Measurements from ENCODE around the gene HOPX.

Gene HOPX

GRCh38 chr4:56618734-56619133, 62.4 kb downstream of the HOPX start:
- TF ChIP-seq, protein P1, sequence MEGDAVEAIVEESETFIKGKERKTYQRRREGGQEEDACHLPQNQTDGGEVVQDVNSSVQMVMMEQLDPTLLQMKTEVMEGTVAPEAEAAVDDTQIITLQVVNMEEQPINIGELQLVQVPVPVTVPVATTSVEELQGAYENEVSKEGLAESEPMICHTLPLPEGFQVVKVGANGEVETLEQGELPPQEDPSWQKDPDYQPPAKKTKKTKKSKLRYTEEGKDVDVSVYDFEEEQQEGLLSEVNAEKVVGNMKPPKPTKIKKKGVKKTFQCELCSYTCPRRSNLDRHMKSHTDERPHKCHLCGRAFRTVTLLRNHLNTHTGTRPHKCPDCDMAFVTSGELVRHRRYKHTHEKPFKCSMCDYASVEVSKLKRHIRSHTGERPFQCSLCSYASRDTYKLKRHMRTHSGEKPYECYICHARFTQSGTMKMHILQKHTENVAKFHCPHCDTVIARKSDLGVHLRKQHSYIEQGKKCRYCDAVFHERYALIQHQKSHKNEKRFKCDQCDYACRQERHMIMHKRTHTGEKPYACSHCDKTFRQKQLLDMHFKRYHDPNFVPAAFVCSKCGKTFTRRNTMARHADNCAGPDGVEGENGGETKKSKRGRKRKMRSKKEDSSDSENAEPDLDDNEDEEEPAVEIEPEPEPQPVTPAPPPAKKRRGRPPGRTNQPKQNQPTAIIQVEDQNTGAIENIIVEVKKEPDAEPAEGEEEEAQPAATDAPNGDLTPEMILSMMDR (IDR thresholded peaks at IDR 0.05), result no peak

DNA sequence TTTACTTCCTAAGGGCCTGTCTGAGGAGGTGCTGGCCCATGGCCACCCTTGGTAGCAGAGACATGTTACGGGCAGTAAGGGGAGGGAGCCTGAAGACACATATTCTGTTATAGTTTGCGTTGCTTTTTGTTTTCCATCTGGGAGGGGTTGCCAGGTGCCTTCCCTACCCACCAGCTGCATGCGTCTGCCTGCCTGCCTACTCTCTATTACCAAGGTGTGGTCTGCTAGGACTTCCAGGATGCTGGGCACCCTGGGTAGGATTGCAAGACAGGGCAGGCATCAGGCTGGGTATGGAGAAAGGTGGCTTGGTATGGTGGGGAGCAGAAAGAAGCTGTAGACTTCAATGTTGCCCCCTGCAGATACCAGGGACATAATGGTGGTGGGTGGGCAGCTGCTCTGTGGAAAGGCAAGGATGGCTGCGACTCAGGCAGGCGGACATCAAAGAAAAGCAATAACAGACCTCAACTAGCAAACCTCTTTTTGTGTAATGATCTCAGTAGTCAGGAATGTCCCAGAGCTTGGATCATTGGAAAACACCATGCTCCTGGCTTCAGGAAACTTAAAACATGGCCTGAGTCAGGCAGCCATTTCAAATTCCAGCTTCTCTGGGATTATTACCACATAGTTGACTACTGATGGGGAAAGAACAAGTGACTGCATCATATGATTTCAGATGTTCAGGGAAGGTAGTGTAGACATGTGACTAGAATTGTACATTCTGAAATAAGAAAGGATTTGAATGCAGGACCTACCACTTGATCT, 67.8 kb downstream of the HOPX start:
- TF ChIP-seq, protein P1 (IDR thresholded peaks at IDR 0.05), result no peak

DNA sequence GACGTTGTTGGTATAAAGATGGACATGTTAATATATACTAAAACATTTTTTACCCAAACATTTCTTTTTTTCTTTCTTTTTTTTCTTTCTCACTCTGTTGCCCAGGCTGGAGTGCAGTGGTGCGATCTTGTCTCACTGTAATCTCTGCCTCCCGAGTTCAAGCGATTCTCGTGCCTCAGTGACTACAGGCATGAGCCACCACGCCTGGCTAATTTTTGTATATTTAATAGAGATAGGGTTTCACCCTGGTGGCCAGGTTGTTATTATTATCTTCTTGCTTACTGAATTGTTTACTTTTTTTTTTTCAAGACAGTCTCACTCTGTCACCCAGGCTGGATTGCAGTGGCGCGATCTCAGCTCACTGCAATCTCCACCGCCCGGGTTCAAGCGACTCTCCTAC, 68.8 kb downstream of the HOPX start:
- TF ChIP-seq, protein P1 (IDR thresholded peaks at IDR 0.05), result no peak

DNA sequence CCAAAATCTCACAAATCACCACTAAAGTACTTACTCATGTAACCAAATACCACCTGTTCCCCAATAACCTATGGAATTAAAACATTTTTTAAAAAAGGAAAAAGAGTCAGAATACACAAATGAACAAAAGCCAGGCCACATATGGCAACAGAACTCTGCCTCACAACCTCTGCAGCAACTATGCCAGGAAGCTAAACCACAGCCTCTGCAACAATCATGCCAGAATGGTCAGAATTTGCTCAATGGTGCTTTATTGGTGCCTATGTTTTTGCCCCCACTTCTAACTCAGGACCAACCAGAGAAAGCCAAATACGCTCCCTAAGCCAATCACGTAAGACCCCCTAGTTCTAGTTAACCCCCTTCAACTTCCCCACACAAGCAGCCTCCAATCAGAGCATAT, 69.6 kb downstream of the HOPX start:
- TF ChIP-seq, protein P1 (IDR thresholded peaks at IDR 0.05), result no peak

- TF ChIP-seq, protein P1 (IDR thresholded peaks at IDR 0.05), result no peak
These were observed 73.2 kb downstream of the HOPX start for GRCh38 chr4:56607926-56608325.

GRCh38 chr4:56606385-56606784, 74.7 kb downstream of the HOPX start:
- TF ChIP-seq, protein P1 (IDR thresholded peaks at IDR 0.05), result no peak

DNA sequence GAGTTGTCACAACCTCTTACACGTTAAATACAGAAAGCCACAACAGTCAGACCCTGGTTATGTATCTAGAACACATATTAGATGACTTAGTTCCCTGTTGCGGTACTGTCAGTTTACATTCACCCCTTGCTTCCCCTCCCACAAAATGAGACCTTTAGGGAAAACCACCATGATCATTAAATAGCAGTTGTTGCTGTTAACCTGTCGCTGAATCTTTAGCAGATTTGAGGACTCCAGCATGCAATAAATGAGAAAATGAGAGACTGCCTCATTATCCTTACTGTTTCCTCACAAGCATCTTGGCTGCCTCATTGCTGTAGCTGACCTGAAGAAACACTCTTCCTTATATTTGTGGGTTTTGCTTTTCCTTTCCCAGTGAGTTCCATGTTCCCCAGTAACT, 77.8 kb downstream of the HOPX start:
- TF ChIP-seq, protein P1 (IDR thresholded peaks at IDR 0.05), result no peak
